Activated T-helper 17 cell treated with anti-CD3 and anti-CD28 coated beads, Interleukin-2, amount 50 U/mL, for 72 hours (primary cell): Measurements from ENCODE around the gene SDHAF4. TPM values are rescaled to one million over a fixed set of nuclear protein-coding genes. Genes with fewer than 3 reads are reported as not detected.
"Not testable (repeated sequence)": the region's sequence is repeated elsewhere in the genome, so short reads cannot be mapped to it uniquely, and the experiment has no call there.

Experiments used
- ATAC-seq: fragments of 150-1000 bp; cut with Tn5 transposase; replicated peaks from 2 replicates; pipeline ENCODE4 v1.10.0; 2021; ENCODE audit warnings: mild to moderate bottlenecking, moderate library complexity
- H3K27ac Mint-ChIP-seq: one replicate; pipeline ENCODE4 v1.8.0; 2022; ENCODE audit warnings: mixed read lengths
- H3K27me3 Mint-ChIP-seq: one replicate; pipeline ENCODE4 v1.8.0; 2022; ENCODE audit warnings: mixed read lengths
- H3K36me3 Mint-ChIP-seq: one replicate; pipeline ENCODE4 v1.8.0; 2022; ENCODE audit warnings: low read depth, mild to moderate bottlenecking, mixed read lengths
- H3K4me1 Mint-ChIP-seq: one replicate; pipeline ENCODE4 v1.8.0; 2022; ENCODE audit warnings: mixed read lengths
- H3K4me3 Mint-ChIP-seq: one replicate; pipeline ENCODE4 v1.8.0; 2022; ENCODE audit warnings: mild to moderate bottlenecking, mixed read lengths
- H3K9me3 Mint-ChIP-seq: one replicate; pipeline ENCODE4 v1.8.0; 2022; ENCODE audit warnings: mixed read lengths
- total RNA-seq, 2 donors: library from RNA; stranded (reverse); gene quantifications; one replicate each; pipeline ENCODE4 v1.2.3, GENCODE V29; 2022

SDHAF4 gene
- total RNA-seq: 10 to 100 TPM in 1 of 2 donors, 1 to 10 TPM in 1; 9.7 to 10.1 TPM

- peak; percentile 98 for ATAC-seq
- Mint-ChIP-seq H3K27me3 (no peaks in the 10 kb centered on the region), H3K27ac (peak within 1 kb of the TSS; percentile 82), H3K4me3 (peak within 1 kb of the TSS; percentile 85), H3K9me3 (no peaks in the 10 kb centered on the region), H3K36me3 (no peaks in the 10 kb centered on the region), H3K4me1 (peaks cover 7% of the 10 kb centered on the region)
These were observed at the start of gene SDHAF4 for GRCh38 chr6:70566751-70567382. SDHAF4 (plus strand) TSS chr6:70566930; CDS start chr6:70566941, 11 bp downstream.

GRCh38 chr6:70518723-70519122 lies 48.0 kb upstream of the SDHAF4 start:
- ATAC-seq: no peak

GRCh38 chr6:70520575-70520974 lies 46.2 kb upstream of the SDHAF4 start:
- no peaks in the 10 kb centered on the region for H3K27me3 Mint-ChIP-seq
- H3K4me1 Mint-ChIP-seq: no peaks in the 10 kb centered on the region
- H3K4me3 Mint-ChIP-seq: no peak overlapping the region
- no peak for ATAC-seq
- H3K36me3 Mint-ChIP-seq: no peaks in the 10 kb centered on the region
- no peak overlapping the region for H3K27ac Mint-ChIP-seq
- no peaks in the 10 kb centered on the region for H3K9me3 Mint-ChIP-seq

More at GRCh38 chr6:70518723-70519122, 48.0 kb upstream of the SDHAF4 start:
- no peaks in the 10 kb centered on the region for H3K27me3 Mint-ChIP-seq
- no peak overlapping the region for H3K27ac Mint-ChIP-seq
- no peaks in the 10 kb centered on the region for H3K4me1 Mint-ChIP-seq
- no peaks in the 10 kb centered on the region for H3K9me3 Mint-ChIP-seq
- H3K36me3 Mint-ChIP-seq: no peaks in the 10 kb centered on the region
- H3K4me3 Mint-ChIP-seq: no peak overlapping the region

GRCh38 chr6:70524721-70525286 lies 41.9 kb upstream of the SDHAF4 start:
- Mint-ChIP-seq H3K36me3 (no peaks in the 10 kb centered on the region), H3K4me3 (no peak overlapping the region), H3K4me1 (no peaks in the 10 kb centered on the region), H3K27ac (no peak overlapping the region), H3K9me3 (no peaks in the 10 kb centered on the region), H3K27me3 (no peaks in the 10 kb centered on the region)
- no peak for ATAC-seq

- no peak overlapping the region for H3K4me3 Mint-ChIP-seq
- H3K9me3 Mint-ChIP-seq: no peaks in the 10 kb centered on the region
- no peak overlapping the region for H3K27ac Mint-ChIP-seq
- H3K27me3 Mint-ChIP-seq: no peaks in the 10 kb centered on the region
- H3K4me1 Mint-ChIP-seq: no peaks in the 10 kb centered on the region
- ATAC-seq: no peak
- no peaks in the 10 kb centered on the region for H3K36me3 Mint-ChIP-seq
These were observed 39.5 kb upstream of the SDHAF4 start for GRCh38 chr6:70527071-70527737.

GRCh38 chr6:70530023-70530422 lies 36.7 kb upstream of the SDHAF4 start:
- Mint-ChIP-seq H3K4me1 (no peaks in the 10 kb centered on the region), H3K27ac (no peak overlapping the region), H3K4me3 (no peak overlapping the region), H3K27me3 (no peaks in the 10 kb centered on the region), H3K9me3 (no peaks in the 10 kb centered on the region), H3K36me3 (no peaks in the 10 kb centered on the region)
- no peak for ATAC-seq

GRCh38 chr6:70531133-70531532 lies 35.6 kb upstream of the SDHAF4 start:
- H3K36me3 Mint-ChIP-seq: no peaks in the 10 kb centered on the region
- H3K27me3 Mint-ChIP-seq: no peaks in the 10 kb centered on the region
- no peaks in the 10 kb centered on the region for H3K4me1 Mint-ChIP-seq
- no peak overlapping the region for H3K27ac Mint-ChIP-seq
- no peak overlapping the region for H3K4me3 Mint-ChIP-seq
- no peak for ATAC-seq
- no peaks in the 10 kb centered on the region for H3K9me3 Mint-ChIP-seq

GRCh38 chr6:70537266-70537665 lies 29.5 kb upstream of the SDHAF4 start:
- Mint-ChIP-seq H3K27ac (no peak overlapping the region), H3K36me3 (peaks cover 6% of the 10 kb centered on the region), H3K4me1 (no peaks in the 10 kb centered on the region), H3K27me3 (no peaks in the 10 kb centered on the region), H3K4me3 (no peak overlapping the region), H3K9me3 (no peaks in the 10 kb centered on the region)
- no peak for ATAC-seq

GRCh38 chr6:70538376-70538775 lies 28.4 kb upstream of the SDHAF4 start:
- Mint-ChIP-seq H3K27ac (no peak overlapping the region), H3K4me3 (no peak overlapping the region), H3K4me1 (no peaks in the 10 kb centered on the region), H3K27me3 (no peaks in the 10 kb centered on the region), H3K36me3 (peaks cover 6% of the 10 kb centered on the region), H3K9me3 (no peaks in the 10 kb centered on the region)
- ATAC-seq: no peak

- H3K27me3 Mint-ChIP-seq: no peaks in the 10 kb centered on the region
- H3K36me3 Mint-ChIP-seq: no peaks in the 10 kb centered on the region
- H3K4me1 Mint-ChIP-seq: no peaks in the 10 kb centered on the region
- ATAC-seq: no peak
- no peaks in the 10 kb centered on the region for H3K9me3 Mint-ChIP-seq
- H3K27ac Mint-ChIP-seq: no peak overlapping the region
- H3K4me3 Mint-ChIP-seq: no peak overlapping the region
These were observed 19.4 kb upstream of the SDHAF4 start for GRCh38 chr6:70547313-70547712.

- Mint-ChIP-seq H3K9me3 (no peaks in the 10 kb centered on the region), H3K27me3 (no peaks in the 10 kb centered on the region), H3K27ac (no peak overlapping the region), H3K36me3 (no peaks in the 10 kb centered on the region), H3K4me3 (no peak overlapping the region), H3K4me1 (no peaks in the 10 kb centered on the region)
- ATAC-seq: no peak
These were observed 18.8 kb upstream of the SDHAF4 start for GRCh38 chr6:70547905-70548304.

- no peak overlapping the region for H3K4me3 Mint-ChIP-seq
- no peaks in the 10 kb centered on the region for H3K27me3 Mint-ChIP-seq
- no peak for ATAC-seq
- no peaks in the 10 kb centered on the region for H3K9me3 Mint-ChIP-seq
- no peak overlapping the region for H3K27ac Mint-ChIP-seq
- H3K4me1 Mint-ChIP-seq: no peaks in the 10 kb centered on the region
- no peaks in the 10 kb centered on the region for H3K36me3 Mint-ChIP-seq
These were observed 17.4 kb upstream of the SDHAF4 start for GRCh38 chr6:70549327-70549726.

GRCh38 chr6:70551566-70551965 lies 15.2 kb upstream of the SDHAF4 start:
- Mint-ChIP-seq H3K36me3 (no peaks in the 10 kb centered on the region), H3K4me1 (no peaks in the 10 kb centered on the region), H3K27me3 (no peaks in the 10 kb centered on the region), H3K4me3 (no peak overlapping the region), H3K27ac (no peak overlapping the region), H3K9me3 (no peaks in the 10 kb centered on the region)
- ATAC-seq: no peak

GRCh38 chr6:70552286-70552940 lies 14.3 kb upstream of the SDHAF4 start:
- H3K9me3 Mint-ChIP-seq, H3K36me3 Mint-ChIP-seq, H3K27ac Mint-ChIP-seq, H3K27me3 Mint-ChIP-seq, ATAC-seq, H3K4me1 Mint-ChIP-seq, H3K4me3 Mint-ChIP-seq: not testable (repeated sequence)

- Mint-ChIP-seq H3K36me3 (no peaks in the 10 kb centered on the region), H3K27me3 (no peaks in the 10 kb centered on the region), H3K4me1 (peaks cover 5% of the 10 kb centered on the region), H3K27ac (no peak overlapping the region), H3K9me3 (no peaks in the 10 kb centered on the region), H3K4me3 (no peak overlapping the region)
- ATAC-seq: no peak
These were observed 13.8 kb upstream of the SDHAF4 start for GRCh38 chr6:70552974-70553373.
